SH-SY5Y (cell line): ENCODE data around the gene ATXN7.

Experiments used
- GATA2 ChIP-seq: IDR thresholded peaks from 2 replicates; pipeline ENCODE4 v1.6.1; 2011; ENCODE audit warnings: mild to moderate bottlenecking, low read depth, low read length
- GATA3 ChIP-seq: IDR thresholded peaks from 2 replicates; pipeline ENCODE4 v1.6.1; 2011; ENCODE audit warnings: low read depth, mild to moderate bottlenecking, low read length, moderate library complexity

ATXN7 gene

DNA sequence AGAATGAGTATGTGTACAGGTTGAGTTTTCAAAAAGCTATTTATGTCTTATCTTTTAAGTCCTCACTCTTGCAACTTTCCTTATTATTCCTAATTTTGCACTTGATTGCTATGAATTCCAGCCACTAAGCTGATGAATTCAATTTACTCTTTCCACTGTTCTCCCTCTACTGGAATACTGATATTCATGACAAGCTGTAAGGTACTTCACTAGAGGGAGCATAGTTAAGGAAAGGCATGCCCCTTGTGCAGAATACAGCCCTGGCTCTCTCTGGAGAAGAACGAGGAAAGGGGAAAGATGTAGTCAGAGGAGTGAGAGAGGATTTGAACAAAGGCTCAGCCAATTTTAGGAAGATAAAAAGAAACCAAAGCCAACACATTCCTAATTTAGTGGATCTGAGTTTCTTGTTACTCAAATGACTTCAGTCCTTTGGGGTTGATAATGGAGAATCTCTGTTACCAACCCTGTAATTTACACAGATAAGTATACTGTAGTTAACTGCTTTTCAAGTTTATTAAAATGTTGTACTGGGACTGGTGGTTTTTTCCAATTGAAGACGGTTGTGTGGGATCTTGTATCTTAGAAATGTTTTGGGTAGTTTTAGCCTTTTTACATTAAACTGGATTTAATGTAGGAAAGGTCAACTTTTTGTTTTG lies 44.5 kb downstream of the ATXN7 start:
- TF ChIP-seq GATA3 (no peak), GATA2 (no peak)

DNA sequence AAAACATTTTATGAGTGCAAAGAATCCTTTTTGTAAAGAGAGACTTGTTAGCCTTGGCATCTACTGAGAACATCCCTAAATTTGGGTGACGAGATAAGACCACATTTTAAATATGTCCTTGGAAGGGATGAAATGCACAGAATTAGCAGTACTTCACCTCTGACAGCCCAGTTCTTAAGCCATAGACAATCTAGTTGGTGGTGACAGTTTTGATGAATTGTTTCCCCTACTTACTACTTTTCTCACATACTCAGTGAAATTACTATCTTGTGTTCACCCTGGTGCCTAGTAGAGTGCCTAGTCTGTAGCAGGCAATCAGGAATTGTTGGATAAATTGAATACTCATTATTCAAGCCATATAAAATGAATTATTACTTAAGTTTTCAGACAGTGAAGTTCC lies 45.1 kb downstream of the ATXN7 start:
- no peak for TF ChIP-seq GATA2
- TF ChIP-seq GATA3 = no peak

DNA sequence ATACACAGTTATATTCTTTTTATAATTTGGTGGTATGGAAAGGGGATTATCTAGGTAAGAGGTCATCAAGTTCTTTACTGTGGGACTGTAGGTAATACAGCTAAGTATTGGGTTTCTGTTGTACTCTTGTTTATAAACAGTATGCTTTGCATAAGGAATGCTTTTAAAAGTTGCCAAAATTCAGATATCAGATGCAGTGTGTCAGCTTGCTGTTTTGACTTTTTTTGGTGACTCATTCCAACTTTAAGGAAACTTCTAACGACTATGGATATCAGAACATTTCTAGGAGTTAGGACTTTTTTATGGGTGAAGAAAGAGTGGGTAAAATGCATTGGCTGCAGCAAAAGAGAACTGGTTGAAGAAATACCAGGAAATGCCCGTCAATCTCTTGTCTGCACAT lies 45.8 kb downstream of the ATXN7 start:
- TF ChIP-seq GATA3 (no peak), GATA2 (no peak)

GRCh38 chr3:63910001-63910400 lies 46.3 kb downstream of the ATXN7 start:
- TF ChIP-seq GATA3 = no peak
- no peak for TF ChIP-seq GATA2

GRCh38 chr3:63910891-63911290 lies 47.2 kb downstream of the ATXN7 start:
- no peak for TF ChIP-seq GATA2
- TF ChIP-seq GATA3 = no peak

- no peak for TF ChIP-seq GATA2
Observed at GRCh38 chr3:63911509-63911872, 47.8 kb downstream of the ATXN7 start.

DNA sequence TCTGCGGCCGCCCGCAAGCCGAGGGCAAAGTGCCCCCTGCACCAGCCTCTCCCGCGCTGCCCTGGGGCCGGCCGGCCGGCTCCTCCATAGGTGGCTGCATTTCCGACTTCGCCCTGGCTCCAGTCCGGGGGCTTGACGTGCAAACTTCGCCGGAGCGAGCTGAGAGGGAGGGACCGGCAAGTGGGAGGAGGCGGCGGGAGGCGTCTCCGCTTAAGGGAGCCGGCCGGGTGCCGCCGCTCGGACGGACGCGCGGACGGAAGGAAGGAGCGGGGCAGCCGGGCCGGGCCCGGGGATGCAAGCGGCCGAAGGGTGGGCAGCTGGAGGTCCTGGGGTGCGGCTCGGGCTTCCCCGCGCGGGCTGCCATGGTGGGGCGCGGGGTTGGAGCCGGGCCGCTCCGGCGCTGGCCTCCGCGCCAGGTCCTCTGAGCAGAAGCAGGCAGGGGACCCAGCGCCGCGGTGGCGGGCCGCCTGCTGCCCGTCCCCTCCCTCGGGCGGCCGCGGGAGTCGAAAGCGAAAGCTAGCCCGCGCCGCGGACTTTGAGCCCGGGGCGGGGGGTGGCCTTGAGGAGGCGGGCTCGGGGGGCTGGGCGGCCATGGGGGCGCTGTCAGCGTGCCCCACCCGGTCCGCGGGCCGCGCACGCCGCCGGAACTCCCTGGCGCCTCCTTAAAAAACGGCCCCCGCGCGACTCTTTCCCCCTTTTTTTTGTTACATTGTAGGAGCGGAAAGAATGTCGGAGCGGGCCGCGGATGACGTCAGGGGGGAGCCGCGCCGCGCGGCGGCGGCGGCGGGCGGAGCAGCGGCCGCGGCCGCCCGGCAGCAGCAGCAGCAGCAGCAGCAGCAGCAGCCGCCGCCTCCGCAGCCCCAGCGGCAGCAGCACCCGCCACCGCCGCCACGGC lies 48.5 kb downstream of the ATXN7 start, which contains the start of gene SCAANT1:
Gene SCAANT1, minus strand, starts transcription at position 511 of the 895 bp plus-strand sequence.
- TF ChIP-seq GATA2 = no peak

DNA sequence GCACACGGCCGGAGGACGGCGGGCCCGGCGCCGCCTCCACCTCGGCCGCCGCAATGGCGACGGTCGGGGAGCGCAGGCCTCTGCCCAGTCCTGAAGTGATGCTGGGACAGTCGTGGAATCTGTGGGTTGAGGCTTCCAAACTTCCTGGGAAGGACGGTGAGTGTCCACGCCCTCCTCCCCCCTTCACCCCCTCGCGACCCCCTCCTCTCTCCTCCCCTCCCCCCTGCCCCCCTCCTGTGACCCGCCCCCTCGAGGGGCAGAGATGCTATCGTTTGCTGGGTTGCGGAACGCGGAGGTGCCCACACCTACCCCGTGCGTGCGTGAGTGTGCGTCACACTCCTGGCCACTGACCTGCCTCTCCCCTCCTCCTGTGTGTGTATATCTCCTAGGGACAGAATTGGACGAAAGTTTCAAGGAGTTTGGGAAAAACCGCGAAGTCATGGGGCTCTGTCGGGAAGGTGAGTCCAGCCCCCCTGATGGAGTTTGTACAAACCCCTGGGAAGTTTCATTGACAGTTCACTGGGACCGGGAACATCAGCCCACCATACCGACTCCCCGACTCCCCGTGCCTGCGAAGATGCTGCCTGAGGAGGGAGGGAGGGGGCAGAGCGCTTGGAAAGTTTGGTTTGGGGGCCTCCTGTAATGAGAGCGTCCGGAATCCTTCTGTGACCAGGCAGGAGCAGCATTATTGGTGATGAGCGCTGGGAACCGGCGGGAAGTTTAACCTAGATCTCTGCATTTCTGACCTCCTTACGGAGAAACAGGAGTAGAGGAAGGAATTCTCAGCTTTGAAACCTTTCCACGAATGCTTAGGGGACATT lies 49.3 kb downstream of the ATXN7 start:
- no peak for TF ChIP-seq GATA3
- no peak for TF ChIP-seq GATA2

- TF ChIP-seq GATA3 = no peak
- no peak for TF ChIP-seq GATA2
Observed at GRCh38 chr3:63914312-63914711, 50.6 kb downstream of the ATXN7 start.

GRCh38 chr3:63918321-63918720 lies 54.7 kb downstream of the ATXN7 start:
- no peak for TF ChIP-seq GATA3
- TF ChIP-seq GATA2 = no peak

GRCh38 chr3:63920001-63920400 lies 56.3 kb downstream of the ATXN7 start:
- no peak for TF ChIP-seq GATA2
- TF ChIP-seq GATA3 = no peak

DNA sequence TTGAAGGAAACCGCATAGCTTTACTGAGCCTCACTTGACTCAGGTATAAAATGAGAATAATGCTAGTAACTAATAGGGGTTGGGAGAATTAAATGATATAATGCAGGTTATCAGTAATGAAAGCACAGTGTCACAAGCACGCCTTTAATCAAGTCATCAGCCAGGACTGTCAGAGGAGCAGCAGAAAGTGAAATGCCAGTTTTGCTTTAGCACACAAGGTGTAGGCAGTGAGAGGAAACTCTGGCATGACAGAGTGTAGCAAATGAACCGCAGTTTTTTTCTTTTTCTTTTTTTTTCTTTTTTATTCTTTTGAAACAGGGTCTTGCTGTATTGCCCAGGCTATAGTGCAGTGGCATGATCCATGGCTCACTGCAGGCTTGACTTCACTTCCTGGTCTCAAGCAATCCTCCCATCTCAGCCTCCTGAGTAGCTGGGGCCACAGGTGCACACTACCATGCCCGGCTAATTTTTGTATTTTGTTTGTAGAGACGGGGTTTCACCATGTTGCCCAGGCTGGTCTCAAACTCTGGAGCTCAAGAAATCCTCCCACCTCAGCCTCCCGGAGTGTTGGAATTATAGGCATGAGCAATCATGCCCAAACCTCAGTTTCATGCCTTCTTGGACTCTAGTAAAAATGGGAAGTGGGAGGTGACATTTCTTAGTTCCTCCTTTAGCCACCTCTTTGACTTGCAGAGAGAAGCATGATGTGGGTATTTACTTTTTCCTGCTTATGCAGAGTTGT lies 58.2 kb downstream of the ATXN7 start:
- TF ChIP-seq GATA3 = no peak
- TF ChIP-seq GATA2 = no peak

- no peak for TF ChIP-seq GATA3
- no peak for TF ChIP-seq GATA2
Observed at GRCh38 chr3:63922491-63923199, 59.0 kb downstream of the ATXN7 start.

DNA sequence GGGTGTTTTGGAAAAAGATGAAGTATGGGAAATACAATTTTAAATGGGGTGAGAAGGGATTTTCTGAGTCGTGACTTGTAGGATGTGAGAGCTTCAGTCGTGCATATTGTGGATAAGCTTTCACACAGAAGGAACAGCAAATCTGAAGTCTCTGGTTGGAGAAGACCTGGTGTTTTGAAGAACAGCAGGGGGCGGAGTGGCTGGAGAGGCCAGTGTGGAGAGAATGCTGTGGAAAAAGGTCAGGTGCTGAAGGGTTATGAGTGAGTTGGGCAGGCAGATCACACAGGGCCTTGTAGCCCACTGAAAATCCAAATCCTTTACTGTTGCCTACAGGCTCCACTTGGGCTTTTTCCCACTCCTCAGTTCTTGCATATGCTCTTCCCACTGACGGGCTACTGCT lies 62.6 kb downstream of the ATXN7 start:
- TF ChIP-seq GATA2 (no peak), GATA3 (no peak)
